Panc1 (cell line): ENCODE data around the gene STK39. TPM values are rescaled to one million over a fixed set of nuclear protein-coding genes. Genes with fewer than 3 reads are reported as not detected.

Experiments
- ATAC-seq: fragments of 200-7000 bp; cut with Tn5 transposase; 2 replicates; pipeline ENCODE4 v1.9.1; 2020; ENCODE audit warnings: mild to moderate bottlenecking, moderate library complexity
- BruUV-seq: library from RNA; stranded (reverse); fragments of 400-500 nt; replicated peaks from 2 replicates; lab custom pipeline; 2021; lab: Mats Ljungman, UMichigan
- CTCF ChIA-PET: fragments of 300-600 bp; sonication (Branson Sonifier 250); formaldehyde crosslinking; loops from one replicate; lab custom pipeline; 2022; ENCODE audit warnings: antibody characterized with exemption; lab: Charles Lee
- POLR2A ChIA-PET: fragments of 300-600 bp; sonication (Branson Sonifier 250); formaldehyde crosslinking; loops from one replicate; lab custom pipeline; 2022; ENCODE audit warnings: antibody characterized with exemption; lab: Charles Lee
- DNase-seq: peaks from one replicate; pipeline ENCODE4 v3.0.0-alpha.2; 2010; ENCODE audit warnings: low read depth, low spot score
- H3K27ac ChIP-seq: 2 replicates; pipeline ENCODE4 v1.5.1; 2011; ENCODE audit warnings: mild to moderate bottlenecking, low read length, inconsistent platforms
- H3K27me3 ChIP-seq: fragments of 200-500 bp; sonication (Bioruptor generic); 2 replicates; pipeline ENCODE4 v1.6.0; 2014; ENCODE audit warnings: low read length, inconsistent platforms; ENCODE audit not compliant: control insufficient read depth, insufficient read depth
- H3K36me3 ChIP-seq: fragments of 200-500 bp; sonication (Bioruptor generic); 2 replicates; pipeline ENCODE4 v1.5.1; 2014; ENCODE audit warnings: inconsistent platforms, mild to moderate bottlenecking, low read length, moderate library complexity; ENCODE audit not compliant: control insufficient read depth, insufficient read depth
- H3K4me1 ChIP-seq: 2 replicates; pipeline ENCODE4 v1.5.1; 2011; ENCODE audit warnings: inconsistent platforms, mild to moderate bottlenecking, low read length, moderate library complexity; ENCODE audit not compliant: control insufficient read depth, insufficient read depth
- H3K4me3 ChIP-seq, 2 experiments: 2 replicates each; pipeline ENCODE4 v1.5.1; 2011 to 2012; ENCODE audit warnings: low read depth in 2 of 2, low read length in 2 of 2, mild to moderate bottlenecking in 2 of 2, inconsistent platforms in 1 of 2, moderate library complexity in 1 of 2
- H3K9me3 ChIP-seq: fragments of 200-500 bp; sonication (Bioruptor generic); 2 replicates; pipeline ENCODE4 v1.5.1; 2014; ENCODE audit warnings: low read depth, mild to moderate bottlenecking, inconsistent platforms, low read length, moderate library complexity; ENCODE audit not compliant: control insufficient read depth, insufficient read depth
- CTCF ChIP-seq: fragments of 450-650 bp; IDR thresholded peaks from 2 replicates; pipeline ENCODE4 v1.5.1; 2017; ENCODE audit warnings: mild to moderate bottlenecking
- POLR2AphosphoS5 ChIP-seq: IDR thresholded peaks from 2 replicates; pipeline ENCODE4 v1.6.1; 2012; ENCODE audit warnings: mild to moderate bottlenecking, low read depth, low read length, moderate library complexity
- REST ChIP-seq, 2 experiments: IDR thresholded peaks; 2 replicates each; pipeline ENCODE4 v1.6.1; 2011 to 2012; ENCODE audit warnings: low read depth in 2 of 2, control low read depth in 1 of 2, low read length in 1 of 2, mild to moderate bottlenecking in 1 of 2, moderate library complexity in 1 of 2; ENCODE audit not compliant: insufficient read depth in 1 of 2
- SIN3A ChIP-seq: IDR thresholded peaks from 2 replicates; pipeline ENCODE4 v1.6.1; 2012; ENCODE audit warnings: low read depth, mild to moderate bottlenecking, low read length, moderate library complexity, borderline replicate concordance; ENCODE audit not compliant: insufficient read depth
- TCF7L2 ChIP-seq: IDR thresholded peaks from 2 replicates; pipeline ENCODE4 v1.6.1; 2011; ENCODE audit warnings: mild to moderate bottlenecking, low read depth, low read length, inconsistent platforms
- in situ Hi-C: cut with HindIII; loops from 2 replicates; pipeline ENCODE4 v1.10.0; 2016; ENCODE audit warnings: low sequenced_read_pairs, low pct_unique_long_range_greater_than_20kb
- intact Hi-C: fragments of 100-400 bp; cut with micrococcal nuclease; formaldehyde crosslinking; loops from one replicate; pipeline ENCODE4 v1.10.0; 2022; ENCODE audit not compliant: unreplicated experiment
- total RNA-seq: library from RNA; stranded (reverse); gene quantifications from one replicate; pipeline ENCODE4 v1.2.1, GENCODE V29; 2021; ENCODE audit not compliant: unreplicated experiment

Gene STK39
- total RNA-seq, 1 experiment from 2014 or later = 14.0 TPM

- no peak overlapping the region for H3K27ac ChIP-seq
- in situ Hi-C loops (no loop called here), intact Hi-C loops (no loop called here)
- H3K4me3 ChIP-seq = no peak overlapping the region
- BruUV-seq = no TSS peak
- H3K27me3 ChIP-seq = no peaks in the 10 kb centered on the region
- POLR2A ChIA-PET = no interaction called here
- CTCF ChIA-PET = no interaction called here
- DNase-seq (no peak), ATAC-seq (no peak)
- no peaks in the 10 kb centered on the region for H3K4me1 ChIP-seq
- no peaks in the 10 kb centered on the region for H3K36me3 ChIP-seq
- H3K9me3 ChIP-seq = no peaks in the 10 kb centered on the region
- TF ChIP-seq CTCF (no peak), TCF7L2 (no peak), POLR2AphosphoS5 (no peak), REST (IDR thresholded peaks at IDR 0.05; ENCODE audit: insufficient read depth in 1 of 2, low read depth in 2 of 2, low read length in 1 of 2) (no peak), SIN3A (no peak)
Measured at GRCh38 chr2:168003876-168004275, 243.5 kb downstream of the STK39 start.

- no peak for ATAC-seq
- CTCF ChIA-PET = no interaction called here
- no peak overlapping the region for H3K27ac ChIP-seq
- no peak for DNase-seq
- no peaks in the 10 kb centered on the region for H3K27me3 ChIP-seq
- H3K4me3 ChIP-seq = no peak overlapping the region
- POLR2A ChIA-PET = no interaction called here
- in situ Hi-C loops (no loop called here), intact Hi-C loops (no loop called here)
- no peaks in the 10 kb centered on the region for H3K9me3 ChIP-seq
- no peaks in the 10 kb centered on the region for H3K36me3 ChIP-seq
- no TSS peak for BruUV-seq
- H3K4me1 ChIP-seq = no peaks in the 10 kb centered on the region
- TF ChIP-seq SIN3A (no peak), CTCF (no peak), REST (IDR thresholded peaks at IDR 0.05; ENCODE audit: insufficient read depth in 1 of 2, low read depth in 2 of 2, low read length in 1 of 2) (no peak), TCF7L2 (no peak), POLR2AphosphoS5 (no peak)
Measured at GRCh38 chr2:168002021-168002553, 245.3 kb downstream of the STK39 start.
